K562 (cell line): ENCODE results near the gene ZBTB7A. TPM values are rescaled to one million over a fixed set of nuclear protein-coding genes. Genes with fewer than 3 reads are reported as not detected.

Experiments
- ATAC-seq: fragments of 200-7000 bp; cut with Tn5 transposase; 3 replicates; pipeline ENCODE4 v1.9.1; 2020; ENCODE audit warnings: moderate library complexity
- BruUV-seq: library from RNA; stranded (reverse); fragments of 400-500 nt; replicated peaks from 2 replicates; lab custom pipeline; 2021; lab: Mats Ljungman, UMichigan
- CTCF ChIA-PET: fragments of 300-600 bp; formaldehyde crosslinking; extraction: SDS; loops from one replicate; lab custom pipeline; 2021; ENCODE audit warnings: low intra/inter-chr PET ratio; lab: Yijun Ruan, JAX
- POLR2A ChIA-PET: fragments of 300-600, 350-650 bp; sonication (Branson Sonifier 250); formaldehyde crosslinking; extraction: SDS; loops from one replicate; lab custom pipeline; 2021; ENCODE audit warnings: antibody characterized with exemption, inconsistent platforms; lab: Yijun Ruan, JAX
- DNase-seq, 4 experiments: peaks; one replicate each; pipeline versions ENCODE4 v3.0.0 to v3.0.0-alpha.2; 2011 to 2018; ENCODE audit warnings: low spot score in 3 of 4, mixed read lengths in 3 of 4; ENCODE audit errors: extremely low read depth in 1 of 4
- FAIRE-seq: peaks from 2 replicates; lab custom pipeline; 2011; peaks lifted over from hg19 to GRCh38; lab: Jason Lieb, UNC
- H2AFZ ChIP-seq: 2 replicates; pipeline ENCODE4 v1.6.0; 2011; ENCODE audit warnings: low read depth, low read length, control low read depth, inconsistent platforms
- H3K27ac ChIP-seq: fragments of 200-600 bp; 3 replicates; pipeline ENCODE4 v1.8.0; 2011; ENCODE audit warnings: low read depth, mild to moderate bottlenecking, control low read depth, inconsistent platforms, low read length, moderate library complexity, mixed read lengths; ENCODE audit errors: extremely low read depth
- H3K27me3 ChIP-seq, 2 experiments: fragments of 300-600 bp in 1 of 2; 2 replicates in 1 of 2; 3 replicates in 1 of 2; pipeline versions ENCODE4 v1.6.0 to v1.8.0; 2011; ENCODE audit warnings: inconsistent platforms in 2 of 2, low read length in 2 of 2, mild to moderate bottlenecking in 1 of 2, mixed read lengths in 1 of 2, moderate library complexity in 1 of 2; ENCODE audit not compliant: control insufficient read depth in 2 of 2, insufficient read depth in 2 of 2
- H3K36me3 ChIP-seq: fragments of 300-600 bp; 3 replicates; pipeline ENCODE4 v1.8.0; 2011; ENCODE audit warnings: mild to moderate bottlenecking, low read length, inconsistent platforms; ENCODE audit not compliant: control insufficient read depth, insufficient read depth
- H3K4me1 ChIP-seq, 2 experiments: fragments of 200-600 bp in 1 of 2; replicated peaks in 1 of 2; 2 replicates in 1 of 2; 3 replicates in 1 of 2; pipeline versions ENCODE4 v1.5.1 to v1.8.0; 2011; ENCODE audit warnings: inconsistent platforms in 2 of 2, low read length in 2 of 2, mild to moderate bottlenecking in 1 of 2, mixed read lengths in 1 of 2, moderate library complexity in 1 of 2; ENCODE audit not compliant: control insufficient read depth in 2 of 2, insufficient read depth in 2 of 2
- H3K4me2 ChIP-seq: 2 replicates; pipeline ENCODE4 v1.6.1; 2011; ENCODE audit warnings: low read length, control low read depth, inconsistent platforms, mixed read lengths; ENCODE audit not compliant: insufficient read depth
- H3K4me3 ChIP-seq: fragments of 200-600 bp; sonication (generic), shearing (Covaris generic); 2 replicates; pipeline ENCODE4 v1.5.1; 2016; ENCODE audit warnings: control low read depth, inconsistent platforms
- H3K79me2 ChIP-seq: fragments of 200-600 bp; 3 replicates; pipeline ENCODE4 v1.8.0; 2011; ENCODE audit warnings: low read length, inconsistent platforms; ENCODE audit not compliant: control insufficient read depth, insufficient read depth
- H3K9ac ChIP-seq, 2 experiments: 2 replicates each; pipeline versions ENCODE4 v1.6.0 to v1.6.1; 2011; ENCODE audit warnings: low read depth in 2 of 2, low read length in 2 of 2, control low read depth in 1 of 2, inconsistent platforms in 1 of 2, mild to moderate bottlenecking in 1 of 2, mixed read lengths in 1 of 2; ENCODE audit not compliant: insufficient read depth in 1 of 2
- H3K9me1 ChIP-seq: one replicate; pipeline ENCODE4 v1.6.0; 2011; ENCODE audit warnings: inconsistent platforms, mild to moderate bottlenecking, low read length, moderate library complexity; ENCODE audit not compliant: control insufficient read depth, insufficient read depth
- H3K9me3 ChIP-seq: replicated peaks from 2 replicates; pipeline ENCODE4 v1.5.1; 2011; ENCODE audit warnings: low read depth, low read length, inconsistent platforms; ENCODE audit not compliant: control insufficient read depth, insufficient read depth
- H4K20me1 ChIP-seq: replicated peaks from 2 replicates; pipeline ENCODE4 v1.6.1; 2011; ENCODE audit warnings: low read length, inconsistent platforms, mixed read lengths; ENCODE audit not compliant: control insufficient read depth, insufficient read depth
- BCOR ChIP-seq: fragments of 450-650 bp; IDR thresholded peaks from 2 replicates; pipeline ENCODE4 v1.6.1; 2016
- CREBBP ChIP-seq: IDR thresholded peaks from one replicate; pipeline ENCODE4 v1.6.1; 2012; ENCODE audit warnings: low read depth, mild to moderate bottlenecking, control low read depth, inconsistent platforms, low read length
- E2F4 ChIP-seq: sonication (generic); formaldehyde crosslinking; IDR thresholded peaks from 2 replicates; pipeline ENCODE4 v1.8.0; 2022; ENCODE audit warnings: mild to moderate bottlenecking, low read depth, missing genetic modification reagents
- ESRRA ChIP-seq: fragments of 450-650 bp; IDR thresholded peaks from 2 replicates; pipeline ENCODE4 v1.6.1; 2014; ENCODE audit warnings: low read depth, mild to moderate bottlenecking, moderate library complexity, borderline replicate concordance
- LARP7 ChIP-seq: fragments of 450-650 bp; IDR thresholded peaks from 2 replicates; pipeline ENCODE4 v1.6.1; 2016
- MTA3 ChIP-seq: fragments of 450-650 bp; formaldehyde crosslinking; IDR thresholded peaks from 2 replicates; pipeline ENCODE4 v1.6.1; 2017; ENCODE audit warnings: mild to moderate bottlenecking, borderline replicate concordance
- PCBP1 ChIP-seq: fragments of 200-400 bp; formaldehyde crosslinking; IDR thresholded peaks from 2 replicates; pipeline ENCODE4 v1.6.1; 2018; ENCODE audit warnings: mild to moderate bottlenecking, low read depth, low read length; ENCODE audit not compliant: poor library complexity, severe bottlenecking
- SRSF1 ChIP-seq: fragments of 200-400 bp; formaldehyde crosslinking; IDR thresholded peaks from 2 replicates; pipeline ENCODE4 v1.6.1; 2017; ENCODE audit warnings: mild to moderate bottlenecking, low read depth, low read length, moderate library complexity
- USF1 ChIP-seq: sonication (generic); formaldehyde crosslinking; IDR thresholded peaks from 2 replicates; pipeline ENCODE4 v1.9.0; 2022; ENCODE audit warnings: mild to moderate bottlenecking, missing genetic modification reagents
- ZBTB7A ChIP-seq: IDR thresholded peaks from 2 replicates; pipeline ENCODE4 v1.6.1; 2011; ENCODE audit warnings: low read depth, mild to moderate bottlenecking, low read length, moderate library complexity, borderline replicate concordance; ENCODE audit not compliant: control insufficient read depth
- ZNF12 ChIP-seq: sonication (generic); formaldehyde crosslinking; IDR thresholded peaks from 2 replicates; pipeline ENCODE4 v1.4.0; 2020; ENCODE audit warnings: mild to moderate bottlenecking, missing genetic modification reagents
- ZNF121 ChIP-seq: sonication (generic); formaldehyde crosslinking; conservative IDR thresholded peaks from 2 replicates; pipeline ENCODE4 v1.8.0; 2022; ENCODE audit warnings: missing genetic modification reagents
- ZNF263 ChIP-seq: sonication (generic); formaldehyde crosslinking; IDR thresholded peaks from 2 replicates; pipeline ENCODE4 v1.8.0; 2022; ENCODE audit warnings: mild to moderate bottlenecking, missing genetic modification reagents, borderline replicate concordance
- WGBS: fragments of 100-300 bp; shearing (Covaris generic); methylation state at CpG from one replicate; pipeline ENCODE4 v1.1.6; 2016; ENCODE audit warnings: low coverage, mixed read lengths; ENCODE audit not compliant: insufficient coverage; ENCODE audit errors: missing lambda C conversion rate; 5-methylcytosine and 5-hydroxymethylcytosine counted together
- in situ Hi-C: fragments of 300-500 bp; cut with MboI; formaldehyde crosslinking; loops from 4 replicates; pipeline ENCODE4 v1.15.0; 2018; ENCODE audit warnings: inconsistent platforms, mixed read lengths
- intact Hi-C: fragments of 100-400 bp; cut with micrococcal nuclease; formaldehyde crosslinking; loops from 2 replicates; pipeline ENCODE4 v1.14.2; 2022
- polyA plus RNA-seq, 8 experiments: library from polyadenylated mRNA; depleted of rRNA in 4 of 8; stranded (reverse) in 5 of 8; unstranded in 3 of 8; fragments of >200 nt; fragmentation: Nextera tagmentation in 2 of 8; fragmentation: Illumina TruSeq in 1 of 8; extraction: Ambion mirVana in 2 of 8; extraction: Trizol in 1 of 8; gene quantifications; 2 replicates each; pipeline versions ENCODE4 v1.2.1 to v1.2.3, GENCODE V29; 2011 to 2014; ENCODE audit warnings: inconsistent platforms in 1 of 8, missing spikeins in 1 of 8
- total RNA-seq, 7 experiments: library from RNA; depleted of rRNA in 6 of 7; stranded (reverse); fragments of >200 nt in 6 of 7; fragmentation: Illumina TruSeq in 2 of 7; extraction: Trizol in 2 of 7; gene quantifications; 2 replicates each; pipeline versions ENCODE4 v1.2.1 to v1.2.3, GENCODE V29; 2011 to 2021; ENCODE audit warnings: low replicate concordance in 1 of 7
- TF ChIP-seq, protein P1 (sequence below), 3 experiments: fragments of 200-800 bp in 1 of 3; fragments of 250-450 bp in 1 of 3; fragments of 450-650 bp in 1 of 3; sonication (Bioruptor Pico) in 1 of 3; sonication (Bioruptor generic) in 1 of 3; formaldehyde crosslinking in 1 of 3; IDR thresholded peaks; 2 replicates each; pipeline versions ENCODE4 v1.6.1 to v1.8.0; 2016 to 2022; ENCODE audit warnings: mild to moderate bottlenecking in 2 of 3, missing genetic modification characterization in 2 of 3, missing compliant biosample characterization in 1 of 3, moderate library complexity in 1 of 3

ZBTB7A gene
- total and polyA plus RNA-seq, 9 of the 15 experiments (the other 6 are each of a cell fraction or from before 2014, with no cell fraction given) = 0.11 to 34.0 (median 4.6) TPM

DNA sequence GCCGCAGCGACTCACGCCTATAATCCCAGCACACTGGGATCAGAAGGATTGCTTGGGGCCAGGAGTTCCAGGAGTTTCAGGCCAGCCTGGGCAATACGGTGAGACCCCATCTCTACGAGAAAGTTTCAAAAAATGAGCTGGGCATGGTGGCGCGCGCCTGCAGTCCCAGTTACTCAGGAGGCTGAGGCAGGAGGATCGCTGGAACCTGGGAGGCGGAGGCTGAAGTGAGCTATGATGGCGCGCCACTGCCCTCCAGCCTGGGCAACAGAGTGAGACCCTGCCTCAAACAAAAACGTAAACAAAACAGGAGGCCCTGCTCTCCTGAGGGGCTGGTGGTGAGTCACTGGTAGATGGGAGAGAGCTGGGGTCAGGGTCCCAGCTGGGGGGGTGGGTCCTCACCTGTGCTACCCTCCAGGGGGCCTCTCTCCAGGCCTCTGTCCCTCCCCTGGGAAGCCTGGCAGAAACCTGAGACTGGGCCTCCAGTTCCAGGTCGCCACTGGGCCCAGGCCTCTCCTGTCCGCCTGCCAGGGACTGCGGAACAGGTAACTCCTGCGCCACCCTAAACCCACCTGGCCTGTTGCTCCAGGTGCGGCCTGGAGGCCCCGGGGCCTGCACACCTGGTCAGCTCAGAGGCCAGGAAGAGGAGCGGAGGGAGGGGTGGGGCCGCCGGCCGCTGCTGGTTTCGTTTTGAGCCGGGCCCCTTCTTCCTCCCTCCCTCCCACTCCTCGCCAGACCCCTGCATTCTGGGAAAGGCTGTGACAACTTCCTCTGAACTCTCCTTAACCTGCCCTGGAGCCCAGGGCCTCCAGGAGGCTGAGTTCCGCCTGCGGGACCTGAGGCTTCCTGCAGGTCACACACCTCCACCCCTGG, 17.2 kb upstream of the ZBTB7A start:
- BruUV-seq = no TSS peak
- intact Hi-C loops (no loop called here), in situ Hi-C loops (no loop called here)
- no peak for FAIRE-seq
- H3K4me2 ChIP-seq = no peak overlapping the region; the same call in 1 of the 2 replicates
- H3K36me3 ChIP-seq = no peaks in the 10 kb centered on the region
- ChIA-PET CTCF (no interaction called here), POLR2A (interaction anchor here (0.8 to 3.8 kb wide), 2 partner anchors 9 to 27 kb away, joined by 3 to 13 read pairs; no protein-coding TSS in a partner anchor)
- peak; percentile 48 for ATAC-seq
- WGBS = 68% methylated on average over 20 of the region's 28 CpGs
- H3K27me3 ChIP-seq = no peaks in the 10 kb centered on the region
- no peaks in the 10 kb centered on the region for H4K20me1 ChIP-seq
- H3K27ac ChIP-seq = peak overlapping the region; percentile 36; the same call in 1 of the 3 replicates
- no peaks in the 10 kb centered on the region for H3K9me3 ChIP-seq
- H3K9me1 ChIP-seq = no peaks in the 10 kb centered on the region
- peaks cover 3 to 64% of the 10 kb centered on the region in 2 experiments; a peak in 4 of 5 replicates for H3K4me1 ChIP-seq
- no peaks in the 10 kb centered on the region for H3K79me2 ChIP-seq
- peak overlapping the region; percentile 16 for H2AFZ ChIP-seq
- H3K4me3 ChIP-seq = no peak overlapping the region
- peak overlapping the region; percentile 35 to 87; a peak in 3 of 4 replicates for H3K9ac ChIP-seq
- peak in 2 of 4 experiments; percentile 42 to 62 for DNase-seq
- TF ChIP-seq ESRRA (0 out of 2 replicates have a peak, but pooled peaks have one; percentile 30), BCOR (0 out of 2 replicates have a peak, but pooled peaks have one; percentile 15), ZNF12 (CRISPR knock-in tag) (no peak), PCBP1 (peak; percentile 71), ZNF121 (CRISPR knock-in tag) (peak; percentile 97), SRSF1 (no peak), CREBBP (no peak), ZNF263 (0 out of 2 replicates have a peak, but pooled peaks have one; percentile 18), MTA3 (no peak), ZBTB7A (peak; percentile 27; the same call in 1 of the 2 replicates), E2F4 (no peak), LARP7 (no peak), USF1 (0 out of 2 replicates have a peak, but pooled peaks have one; percentile 31)
- TF ChIP-seq, protein P1, sequence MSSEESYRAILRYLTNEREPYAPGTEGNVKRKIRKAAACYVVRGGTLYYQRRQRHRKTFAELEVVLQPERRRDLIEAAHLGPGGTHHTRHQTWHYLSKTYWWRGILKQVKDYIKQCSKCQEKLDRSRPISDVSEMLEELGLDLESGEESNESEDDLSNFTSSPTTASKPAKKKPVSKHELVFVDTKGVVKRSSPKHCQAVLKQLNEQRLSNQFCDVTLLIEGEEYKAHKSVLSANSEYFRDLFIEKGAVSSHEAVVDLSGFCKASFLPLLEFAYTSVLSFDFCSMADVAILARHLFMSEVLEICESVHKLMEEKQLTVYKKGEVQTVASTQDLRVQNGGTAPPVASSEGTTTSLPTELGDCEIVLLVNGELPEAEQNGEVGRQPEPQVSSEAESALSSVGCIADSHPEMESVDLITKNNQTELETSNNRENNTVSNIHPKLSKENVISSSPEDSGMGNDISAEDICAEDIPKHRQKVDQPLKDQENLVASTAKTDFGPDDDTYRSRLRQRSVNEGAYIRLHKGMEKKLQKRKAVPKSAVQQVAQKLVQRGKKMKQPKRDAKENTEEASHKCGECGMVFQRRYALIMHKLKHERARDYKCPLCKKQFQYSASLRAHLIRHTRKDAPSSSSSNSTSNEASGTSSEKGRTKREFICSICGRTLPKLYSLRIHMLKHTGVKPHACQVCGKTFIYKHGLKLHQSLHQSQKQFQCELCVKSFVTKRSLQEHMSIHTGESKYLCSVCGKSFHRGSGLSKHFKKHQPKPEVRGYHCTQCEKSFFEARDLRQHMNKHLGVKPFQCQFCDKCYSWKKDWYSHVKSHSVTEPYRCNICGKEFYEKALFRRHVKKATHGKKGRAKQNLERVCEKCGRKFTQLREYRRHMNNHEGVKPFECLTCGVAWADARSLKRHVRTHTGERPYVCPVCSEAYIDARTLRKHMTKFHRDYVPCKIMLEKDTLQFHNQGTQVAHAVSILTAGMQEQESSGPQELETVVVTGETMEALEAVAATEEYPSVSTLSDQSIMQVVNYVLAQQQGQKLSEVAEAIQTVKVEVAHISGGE (CRISPR knock-in tag; IDR thresholded peaks at IDR 0.05) = peak in 1 of 3 experiments; percentile 46; a peak in 1 of 6 replicates
